Mesendoderm (in vitro differentiated cells): Measurements from ENCODE around the gene IL16.

Source experiments
- DNase-seq: peaks from one replicate; pipeline ENCODE4 v3.0.0; 2013
- H2AK5ac ChIP-seq: 2 replicates; pipeline ENCODE4 v1.6.1; 2013; ENCODE audit warnings: low read length, inconsistent platforms
- H2BK120ac ChIP-seq: 2 replicates; pipeline ENCODE4 v1.6.1; 2013; ENCODE audit warnings: low read depth, mild to moderate bottlenecking, low read length, moderate library complexity, mixed read lengths
- H2BK15ac ChIP-seq: replicated peaks from 2 replicates; pipeline ENCODE4 v1.6.1; 2013; ENCODE audit warnings: low read depth, mild to moderate bottlenecking, moderate library complexity
- H2BK5ac ChIP-seq: 2 replicates; pipeline ENCODE4 v1.6.1; 2013; ENCODE audit warnings: low read length, inconsistent platforms
- H3K18ac ChIP-seq: 2 replicates; pipeline ENCODE4 v1.6.1; 2013; ENCODE audit warnings: mild to moderate bottlenecking, low read length, mixed read lengths
- H3K23ac ChIP-seq: one replicate; pipeline ENCODE4 v1.6.1; 2013; ENCODE audit warnings: low read length
- H3K27ac ChIP-seq: 2 replicates; pipeline ENCODE4 v1.5.1; 2013; ENCODE audit warnings: low read depth, mild to moderate bottlenecking, inconsistent platforms, low read length, moderate library complexity
- H3K27me3 ChIP-seq: 2 replicates; pipeline ENCODE4 v1.6.1; 2013; ENCODE audit warnings: low read length, control low read depth, mild to moderate bottlenecking, inconsistent platforms; ENCODE audit not compliant: insufficient read depth, poor library complexity
- H3K36me3 ChIP-seq: 2 replicates; pipeline ENCODE4 v1.6.1; 2013; ENCODE audit warnings: low read length, inconsistent platforms; ENCODE audit not compliant: control insufficient read depth, insufficient read depth
- H3K4ac ChIP-seq: one replicate; pipeline ENCODE4 v1.6.1; 2013; ENCODE audit warnings: low read depth, mild to moderate bottlenecking, low read length, moderate library complexity
- H3K4me1 ChIP-seq: 2 replicates; pipeline ENCODE4 v1.6.1; 2013; ENCODE audit warnings: low read depth, low read length, inconsistent platforms; ENCODE audit not compliant: control insufficient read depth
- H3K4me2 ChIP-seq: 2 replicates; pipeline ENCODE4 v1.6.1; 2013; ENCODE audit warnings: low read length
- H3K4me3 ChIP-seq: 2 replicates; pipeline ENCODE4 v1.5.1; 2013; ENCODE audit warnings: mild to moderate bottlenecking, low read length
- H3K56ac ChIP-seq: one replicate; pipeline ENCODE4 v1.6.1; 2013; ENCODE audit warnings: low read length
- H3K79me1 ChIP-seq: 2 replicates; pipeline ENCODE4 v1.6.1; 2013; ENCODE audit warnings: low read length, inconsistent platforms
- H3K79me2 ChIP-seq: 2 replicates; pipeline ENCODE4 v1.6.1; 2013; ENCODE audit warnings: mild to moderate bottlenecking, low read length; ENCODE audit not compliant: control insufficient read depth, insufficient read depth
- H3K9ac ChIP-seq: 2 replicates; pipeline ENCODE4 v1.6.1; 2013; ENCODE audit warnings: low read length, inconsistent platforms
- H4K5ac ChIP-seq: one replicate; pipeline ENCODE4 v1.6.1; 2013; ENCODE audit warnings: low read length
- H4K8ac ChIP-seq: one replicate; pipeline ENCODE4 v1.6.1; 2013; ENCODE audit warnings: low read depth, mild to moderate bottlenecking, control low read depth, low read length, moderate library complexity
- WGBS: extraction: QIAGEN DNeasy Blood & Tissue Kit; methylation state at CpG from one replicate; pipeline ENCODE4 v1.1.7; 2013; ENCODE audit warnings: low lambda C conversion rate, missing lambda C conversion rate; ENCODE audit not compliant: insufficient coverage; ENCODE audit errors: extremely low coverage; 5-methylcytosine and 5-hydroxymethylcytosine counted together

Gene IL16

DNA sequence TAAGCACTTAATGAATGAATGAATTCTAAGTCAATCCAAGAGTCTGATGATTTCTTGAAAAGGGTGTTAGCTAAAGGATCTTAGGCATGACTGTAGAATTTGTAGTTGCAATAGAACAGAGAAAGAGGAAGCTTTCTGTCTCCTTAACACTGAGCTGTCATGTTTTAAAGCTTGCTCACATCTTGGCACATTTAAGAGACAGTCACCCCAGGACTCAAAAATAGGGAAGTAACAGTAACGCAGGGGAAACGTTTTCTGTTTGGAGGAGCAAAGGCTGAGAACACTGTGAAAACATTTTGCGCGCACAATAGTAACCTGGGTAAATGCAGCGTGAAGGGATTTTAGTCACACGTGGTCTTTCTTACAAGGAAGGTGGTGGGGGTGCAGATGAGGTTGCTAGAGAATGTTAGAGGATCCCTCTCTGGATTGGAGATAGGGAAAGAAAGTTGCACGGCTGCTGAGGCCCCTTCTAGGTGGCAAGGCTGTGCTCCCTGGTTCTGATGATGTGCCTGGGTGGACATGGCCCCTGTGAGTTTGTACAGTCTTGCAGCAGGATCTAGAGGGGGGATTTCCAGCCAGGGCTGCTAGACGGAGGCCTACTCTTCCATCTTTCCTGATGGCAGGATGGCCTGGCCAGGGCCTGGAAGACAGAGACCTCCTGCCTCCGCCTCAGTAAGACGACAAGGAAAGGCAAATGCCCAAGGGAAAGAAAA, 115.2 kb downstream of the IL16 start:
- H4K5ac ChIP-seq, result no peak overlapping the region
- WGBS, result no CpG with 5 or more reads among the region's 10 CpGs
- H2BK15ac ChIP-seq, result no peak overlapping the region
- H3K18ac ChIP-seq, result no peak overlapping the region
- H3K27me3 ChIP-seq, result no peaks in the 10 kb centered on the region
- H2BK120ac ChIP-seq, result no peak overlapping the region
- no peak overlapping the region for H3K56ac ChIP-seq
- H2AK5ac ChIP-seq, result no peak overlapping the region
- H3K4ac ChIP-seq, result no peak overlapping the region
- H3K79me1 ChIP-seq, result no peaks in the 10 kb centered on the region
- no peak overlapping the region for H3K4me3 ChIP-seq
- H2BK5ac ChIP-seq, result no peak overlapping the region
- no peaks in the 10 kb centered on the region for H3K79me2 ChIP-seq
- H3K27ac ChIP-seq, result no peak overlapping the region
- no peaks in the 10 kb centered on the region for H3K36me3 ChIP-seq
- no peak for DNase-seq
- no peak overlapping the region for H3K4me2 ChIP-seq
- no peak overlapping the region for H4K8ac ChIP-seq
- H3K9ac ChIP-seq, result no peak overlapping the region
- H3K4me1 ChIP-seq, result no peaks in the 10 kb centered on the region
- no peak overlapping the region for H3K23ac ChIP-seq

DNA sequence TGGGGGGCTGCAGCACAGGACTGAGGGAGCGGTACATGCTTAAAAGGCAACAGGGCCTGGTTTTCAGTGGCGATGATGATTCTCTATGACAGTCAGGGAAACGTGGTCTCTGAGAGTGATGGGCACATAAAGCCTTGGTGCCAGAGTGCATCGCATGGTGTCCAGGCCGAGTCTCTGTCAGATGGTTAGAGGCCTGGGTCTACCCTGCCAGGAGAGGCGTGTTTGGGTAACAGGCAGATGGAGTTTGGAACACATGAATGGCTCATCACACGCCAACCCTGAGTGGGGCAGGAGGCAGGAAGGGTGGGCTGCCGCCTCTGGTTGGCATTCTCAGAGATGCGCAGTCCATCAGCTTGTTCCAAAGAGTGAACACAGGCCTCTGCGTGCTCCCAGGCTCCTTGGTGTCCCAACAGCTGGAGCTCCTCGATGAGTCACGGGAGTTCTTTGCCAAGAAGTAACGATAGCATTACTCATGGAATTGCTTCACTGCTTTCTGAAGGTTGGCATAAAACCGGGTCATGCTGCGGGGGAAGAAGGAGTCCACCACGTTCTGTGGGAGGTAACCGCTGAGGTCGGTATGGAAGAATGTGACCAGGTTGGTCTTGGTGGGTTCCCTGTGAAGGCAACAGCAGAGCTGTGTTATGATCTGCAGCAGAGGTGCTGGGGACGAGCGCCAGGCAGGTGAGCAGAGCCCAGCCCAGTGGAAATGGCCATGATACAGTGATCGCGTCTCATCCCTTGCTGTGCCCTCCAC, 116.3 kb downstream of the IL16 start:
- no peak overlapping the region for H3K27ac ChIP-seq
- H2BK5ac ChIP-seq, result no peak overlapping the region
- no peaks in the 10 kb centered on the region for H3K79me1 ChIP-seq
- no peak overlapping the region for H2BK15ac ChIP-seq
- H2AK5ac ChIP-seq, result no peak overlapping the region
- no CpG with 5 or more reads among the region's 22 CpGs for WGBS
- H3K23ac ChIP-seq, result no peak overlapping the region
- no peak overlapping the region for H3K9ac ChIP-seq
- no peak overlapping the region for H2BK120ac ChIP-seq
- H3K56ac ChIP-seq, result no peak overlapping the region
- H3K4me3 ChIP-seq, result no peak overlapping the region
- H3K18ac ChIP-seq, result no peak overlapping the region
- no peaks in the 10 kb centered on the region for H3K36me3 ChIP-seq
- peak; percentile 65 for DNase-seq
- no peaks in the 10 kb centered on the region for H3K79me2 ChIP-seq
- H4K5ac ChIP-seq, result no peak overlapping the region
- no peak overlapping the region for H4K8ac ChIP-seq
- no peaks in the 10 kb centered on the region for H3K27me3 ChIP-seq
- H3K4me1 ChIP-seq, result no peaks in the 10 kb centered on the region
- no peak overlapping the region for H3K4ac ChIP-seq
- no peak overlapping the region for H3K4me2 ChIP-seq

DNA sequence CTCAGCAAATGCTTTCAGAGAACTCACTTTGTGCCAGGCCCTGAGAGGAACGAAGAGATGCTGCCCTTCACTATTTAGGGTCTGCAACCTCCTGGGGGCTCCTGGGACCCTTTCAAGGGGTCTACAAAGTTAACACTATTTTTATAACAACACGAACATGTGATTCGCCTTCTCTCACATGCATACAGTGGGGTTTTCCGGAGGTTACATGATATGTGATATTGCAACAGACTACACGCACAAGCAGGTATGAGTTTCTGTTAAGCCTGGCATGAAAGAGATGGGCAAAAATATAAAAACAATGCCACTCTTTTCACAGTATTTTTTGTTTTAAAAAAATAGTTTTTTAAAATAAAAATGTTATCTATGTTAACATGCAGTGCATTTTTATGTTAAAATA, 117.0 kb downstream of the IL16 start:
- Histone ChIP-seq H2BK120ac (no peak overlapping the region), H3K27me3 (no peaks in the 10 kb centered on the region), H3K18ac (no peak overlapping the region), H2AK5ac (no peak overlapping the region), H3K4me1 (no peaks in the 10 kb centered on the region), H3K79me2 (no peaks in the 10 kb centered on the region), H2BK15ac (no peak overlapping the region), H4K5ac (no peak overlapping the region), H3K9ac (no peak overlapping the region), H4K8ac (no peak overlapping the region), H3K56ac (no peak overlapping the region), H3K36me3 (no peaks in the 10 kb centered on the region), H3K4me2 (no peak overlapping the region), H3K4ac (no peak overlapping the region), H3K4me3 (no peak overlapping the region), H3K79me1 (no peaks in the 10 kb centered on the region), H3K27ac (no peak overlapping the region), H3K23ac (no peak overlapping the region), H2BK5ac (no peak overlapping the region)
- no peak for DNase-seq
- no CpG with 5 or more reads among the region's 5 CpGs for WGBS

DNA sequence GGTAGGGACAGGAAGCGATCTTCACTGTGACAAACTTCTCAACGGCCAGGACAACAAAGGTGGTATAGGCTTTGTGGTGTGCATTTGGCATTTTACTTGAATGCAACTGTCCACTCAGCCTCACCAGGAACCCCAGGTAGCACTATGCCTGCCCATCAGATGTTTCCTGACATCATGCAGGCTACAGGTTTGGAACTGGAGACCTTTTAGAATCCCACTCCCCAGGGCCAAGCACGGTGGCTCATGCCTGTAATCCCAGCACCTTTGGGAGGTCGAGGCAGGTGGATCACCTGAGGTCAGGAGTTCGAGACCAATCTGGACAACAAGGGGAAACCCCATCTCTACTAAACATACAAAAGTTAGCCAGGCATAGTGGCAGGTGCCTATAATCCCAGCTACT, 117.7 kb downstream of the IL16 start:
- Histone ChIP-seq H3K79me2 (no peaks in the 10 kb centered on the region), H3K36me3 (no peaks in the 10 kb centered on the region), H2BK5ac (no peak overlapping the region), H3K4me1 (no peaks in the 10 kb centered on the region), H3K23ac (no peak overlapping the region), H3K4ac (no peak overlapping the region), H3K27ac (no peak overlapping the region), H3K4me3 (no peak overlapping the region), H3K4me2 (no peak overlapping the region), H2BK15ac (no peak overlapping the region), H3K9ac (no peak overlapping the region), H4K8ac (no peak overlapping the region), H4K5ac (no peak overlapping the region), H3K56ac (no peak overlapping the region), H3K79me1 (no peaks in the 10 kb centered on the region), H3K18ac (no peak overlapping the region), H2BK120ac (no peak overlapping the region), H2AK5ac (no peak overlapping the region), H3K27me3 (no peaks in the 10 kb centered on the region)
- no CpG with 5 or more reads among the region's 5 CpGs for WGBS
- no peak for DNase-seq

DNA sequence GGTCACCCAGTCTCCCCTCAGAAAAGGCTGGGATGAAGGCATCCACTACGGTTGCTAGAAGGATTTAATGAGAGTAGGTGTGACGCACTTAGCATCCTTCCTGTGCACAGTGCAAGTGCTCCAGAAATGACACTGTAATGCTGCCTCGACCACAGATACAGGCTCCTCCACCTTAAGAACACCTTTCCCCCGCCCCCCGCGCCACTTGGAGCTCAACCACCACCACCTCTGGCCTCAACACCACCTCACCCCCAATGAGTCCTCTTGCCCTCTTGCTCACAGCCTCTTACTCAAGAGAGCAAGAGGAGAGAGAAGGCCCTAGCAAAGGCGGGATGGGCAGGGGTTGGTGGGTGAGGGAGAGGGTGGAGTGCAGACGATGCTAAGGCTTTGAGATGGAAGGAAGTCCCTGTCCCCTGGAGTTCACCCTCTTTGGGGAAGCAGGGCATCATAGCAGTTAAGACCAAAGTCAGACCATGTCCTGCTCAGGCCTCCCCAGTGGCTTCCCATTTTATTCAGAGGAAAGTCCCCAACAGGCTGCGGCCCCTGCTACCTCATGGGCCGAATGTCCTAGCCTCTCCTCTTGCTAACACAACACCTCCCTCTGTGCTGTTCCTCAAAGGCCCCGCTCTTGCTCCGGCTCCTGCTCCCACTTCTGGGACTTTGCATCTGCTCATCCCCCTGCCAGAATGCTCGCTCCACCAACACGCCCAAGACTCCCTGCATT, 118.9 kb downstream of the IL16 start:
- Histone ChIP-seq H3K9ac (no peak overlapping the region), H3K79me2 (no peaks in the 10 kb centered on the region)

More for the DNA sequence above, 118.9 kb downstream of the IL16 start:
- Histone ChIP-seq H3K4me2 (no peak overlapping the region), H3K23ac (no peak overlapping the region), H3K27me3 (no peaks in the 10 kb centered on the region), H3K27ac (no peak overlapping the region), H4K5ac (no peak overlapping the region), H3K4ac (no peak overlapping the region), H4K8ac (no peak overlapping the region), H2BK5ac (no peak overlapping the region), H3K79me1 (no peaks in the 10 kb centered on the region), H3K18ac (no peak overlapping the region), H3K4me3 (no peak overlapping the region), H3K4me1 (no peaks in the 10 kb centered on the region), H2AK5ac (no peak overlapping the region), H2BK15ac (no peak overlapping the region), H3K36me3 (no peaks in the 10 kb centered on the region), H3K56ac (no peak overlapping the region), H2BK120ac (no peak overlapping the region)
- no CpG with 5 or more reads among the region's 14 CpGs for WGBS
- no peak for DNase-seq
